B cell (primary cell): ENCODE measurements around the gene PDCD2L.

ENCODE experiments used
- EZH2 ChIP-seq: IDR thresholded peaks from 2 replicates; pipeline ENCODE4 v1.6.1; 2012; ENCODE audit warnings: borderline replicate concordance, low read depth, mild to moderate bottlenecking, moderate library complexity, low read length; ENCODE audit not compliant: insufficient read depth, poor library complexity, severe bottlenecking
- TF ChIP-seq, protein P1 (sequence below): fragments of 200-600 bp; IDR thresholded peaks from one replicate; pipeline ENCODE4 v1.8.0; 2022; ENCODE audit warnings: antibody characterized with exemption, mild to moderate bottlenecking

DNA sequence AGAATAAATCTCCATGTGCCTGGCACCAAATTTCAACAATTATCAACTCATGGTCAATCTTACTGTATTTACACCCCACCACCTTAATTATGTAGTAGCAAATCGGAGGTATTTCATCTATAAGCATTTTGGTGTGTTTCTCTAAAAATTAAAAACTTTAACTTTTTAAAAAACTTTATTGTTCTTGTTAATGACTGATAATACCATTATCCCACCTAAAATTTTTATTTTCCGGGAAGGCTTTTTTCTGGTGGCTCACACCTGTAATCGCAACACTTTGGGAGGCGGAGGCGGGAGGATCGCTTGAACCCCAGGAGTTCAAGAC lies 453 bp upstream of the PDCD2L start:
- TF ChIP-seq, protein P1, sequence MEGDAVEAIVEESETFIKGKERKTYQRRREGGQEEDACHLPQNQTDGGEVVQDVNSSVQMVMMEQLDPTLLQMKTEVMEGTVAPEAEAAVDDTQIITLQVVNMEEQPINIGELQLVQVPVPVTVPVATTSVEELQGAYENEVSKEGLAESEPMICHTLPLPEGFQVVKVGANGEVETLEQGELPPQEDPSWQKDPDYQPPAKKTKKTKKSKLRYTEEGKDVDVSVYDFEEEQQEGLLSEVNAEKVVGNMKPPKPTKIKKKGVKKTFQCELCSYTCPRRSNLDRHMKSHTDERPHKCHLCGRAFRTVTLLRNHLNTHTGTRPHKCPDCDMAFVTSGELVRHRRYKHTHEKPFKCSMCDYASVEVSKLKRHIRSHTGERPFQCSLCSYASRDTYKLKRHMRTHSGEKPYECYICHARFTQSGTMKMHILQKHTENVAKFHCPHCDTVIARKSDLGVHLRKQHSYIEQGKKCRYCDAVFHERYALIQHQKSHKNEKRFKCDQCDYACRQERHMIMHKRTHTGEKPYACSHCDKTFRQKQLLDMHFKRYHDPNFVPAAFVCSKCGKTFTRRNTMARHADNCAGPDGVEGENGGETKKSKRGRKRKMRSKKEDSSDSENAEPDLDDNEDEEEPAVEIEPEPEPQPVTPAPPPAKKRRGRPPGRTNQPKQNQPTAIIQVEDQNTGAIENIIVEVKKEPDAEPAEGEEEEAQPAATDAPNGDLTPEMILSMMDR, result no peak
- TF ChIP-seq EZH2, result no peak
